HEK293 (cell line): ENCODE measurements around the gene ZNF286A.
"Not testable (repeated sequence)": the region's sequence is repeated elsewhere in the genome, so short reads cannot be mapped to it uniquely, and the experiment has no call there.

Experiments
- TCF7L2 ChIP-seq: IDR thresholded peaks from 2 replicates; pipeline ENCODE4 v1.6.1; 2011; ENCODE audit warnings: low read depth, mild to moderate bottlenecking, inconsistent platforms, low read length, moderate library complexity, borderline replicate concordance
- ZBTB21 ChIP-seq: fragments of 450-650 bp; formaldehyde crosslinking; IDR thresholded peaks from 2 replicates; pipeline ENCODE4 v1.5.1; 2017; ENCODE audit warnings: missing biosample characterization, missing genetic modification characterization
- ZEB2 ChIP-seq: fragments of 450-650 bp; formaldehyde crosslinking; IDR thresholded peaks from 2 replicates; pipeline ENCODE4 v1.5.1; 2016; ENCODE audit warnings: missing biosample characterization, missing genetic modification characterization
- ZNF121 ChIP-seq: fragments of 450-650 bp; formaldehyde crosslinking; IDR thresholded peaks from 2 replicates; pipeline ENCODE4 v1.5.1; 2016; ENCODE audit warnings: missing biosample characterization, missing genetic modification characterization
- ZNF248 ChIP-seq: fragments of 450-650 bp; formaldehyde crosslinking; IDR thresholded peaks from 2 replicates; pipeline ENCODE4 v1.5.1; 2017; ENCODE audit warnings: missing biosample characterization, missing genetic modification characterization
- ZNF266 ChIP-seq: fragments of 450-650 bp; formaldehyde crosslinking; IDR thresholded peaks from 2 replicates; pipeline ENCODE4 v1.5.1; 2016; ENCODE audit warnings: missing biosample characterization, missing genetic modification characterization, low read depth
- ZNF501 ChIP-seq: fragments of 450-650 bp; formaldehyde crosslinking; IDR thresholded peaks from 2 replicates; pipeline ENCODE4 v1.5.1; 2016; ENCODE audit warnings: missing biosample characterization, missing genetic modification characterization
- ZNF600 ChIP-seq: fragments of 450-650 bp; formaldehyde crosslinking; IDR thresholded peaks from 2 replicates; pipeline ENCODE4 v1.5.1; 2016; ENCODE audit warnings: missing biosample characterization, missing genetic modification characterization
- TF ChIP-seq, protein P1 (sequence below): fragments of 450-650 bp; formaldehyde crosslinking; IDR thresholded peaks from 2 replicates; pipeline ENCODE4 v1.5.1; 2016; ENCODE audit warnings: missing biosample characterization, missing genetic modification characterization

DNA sequence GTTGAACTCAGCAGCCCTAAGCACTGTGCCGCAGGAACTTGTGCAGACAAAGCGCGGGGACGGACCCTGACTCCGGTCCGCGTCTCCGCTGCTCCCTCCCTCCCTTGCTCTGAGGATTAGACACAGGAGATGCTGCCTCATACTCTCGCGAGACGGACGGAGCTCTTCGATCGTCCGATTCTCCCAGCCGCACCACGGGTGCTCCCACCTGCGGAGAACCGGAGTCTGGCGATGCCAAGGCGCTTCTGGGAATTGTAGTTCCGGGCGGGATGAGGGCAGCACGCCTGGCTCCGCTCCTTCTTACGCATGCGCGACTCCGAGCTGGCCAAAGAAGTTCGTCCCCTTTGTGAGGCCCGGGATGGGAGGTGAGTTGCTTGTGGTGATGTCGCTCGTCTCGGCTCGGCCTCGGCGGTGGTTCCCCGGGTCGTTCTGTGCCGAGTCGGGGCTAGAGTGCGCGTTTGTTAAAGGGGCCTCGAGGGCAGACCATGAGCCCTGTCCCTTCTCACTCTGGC, at the start of gene ZNF286A:
- not testable (repeated sequence) for TF ChIP-seq ZNF501 (tag by site-specific recombination); TCF7L2; ZNF266 (tag by site-specific recombination); ZNF248 (tag by site-specific recombination); ZNF600; ZBTB21 (tag by site-specific recombination)
- peak; percentile 27; the same call in 1 of the 2 replicates for TF ChIP-seq ZNF121 (tag by site-specific recombination)
- TF ChIP-seq, protein P1, sequence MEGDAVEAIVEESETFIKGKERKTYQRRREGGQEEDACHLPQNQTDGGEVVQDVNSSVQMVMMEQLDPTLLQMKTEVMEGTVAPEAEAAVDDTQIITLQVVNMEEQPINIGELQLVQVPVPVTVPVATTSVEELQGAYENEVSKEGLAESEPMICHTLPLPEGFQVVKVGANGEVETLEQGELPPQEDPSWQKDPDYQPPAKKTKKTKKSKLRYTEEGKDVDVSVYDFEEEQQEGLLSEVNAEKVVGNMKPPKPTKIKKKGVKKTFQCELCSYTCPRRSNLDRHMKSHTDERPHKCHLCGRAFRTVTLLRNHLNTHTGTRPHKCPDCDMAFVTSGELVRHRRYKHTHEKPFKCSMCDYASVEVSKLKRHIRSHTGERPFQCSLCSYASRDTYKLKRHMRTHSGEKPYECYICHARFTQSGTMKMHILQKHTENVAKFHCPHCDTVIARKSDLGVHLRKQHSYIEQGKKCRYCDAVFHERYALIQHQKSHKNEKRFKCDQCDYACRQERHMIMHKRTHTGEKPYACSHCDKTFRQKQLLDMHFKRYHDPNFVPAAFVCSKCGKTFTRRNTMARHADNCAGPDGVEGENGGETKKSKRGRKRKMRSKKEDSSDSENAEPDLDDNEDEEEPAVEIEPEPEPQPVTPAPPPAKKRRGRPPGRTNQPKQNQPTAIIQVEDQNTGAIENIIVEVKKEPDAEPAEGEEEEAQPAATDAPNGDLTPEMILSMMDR (tag by site-specific recombination): not testable (repeated sequence)
- peak; percentile 80 for TF ChIP-seq ZEB2 (tag by site-specific recombination)
